Testis (tissue), 2 donors: ENCODE measurements around the gene VEGFB.

Experiments
- POLR2A ChIP-seq: fragments of 450-650 bp; IDR thresholded peaks from one replicate; pipeline ENCODE4 v1.6.1; 2017; ENCODE audit warnings: antibody characterized with exemption, mild to moderate bottlenecking, moderate library complexity
- TF ChIP-seq, protein P1 (sequence below), 3 experiments: fragments of 450-650 bp in 2 of 3; fragments of 200-600 bp in 1 of 3; sonication (generic) in 1 of 3; IDR thresholded peaks; one replicate each; pipeline ENCODE4 v1.5.1; 2016 to 2019; ENCODE audit warnings: antibody characterized with exemption in 3 of 3, mild to moderate bottlenecking in 2 of 3, moderate library complexity in 1 of 3

DNA sequence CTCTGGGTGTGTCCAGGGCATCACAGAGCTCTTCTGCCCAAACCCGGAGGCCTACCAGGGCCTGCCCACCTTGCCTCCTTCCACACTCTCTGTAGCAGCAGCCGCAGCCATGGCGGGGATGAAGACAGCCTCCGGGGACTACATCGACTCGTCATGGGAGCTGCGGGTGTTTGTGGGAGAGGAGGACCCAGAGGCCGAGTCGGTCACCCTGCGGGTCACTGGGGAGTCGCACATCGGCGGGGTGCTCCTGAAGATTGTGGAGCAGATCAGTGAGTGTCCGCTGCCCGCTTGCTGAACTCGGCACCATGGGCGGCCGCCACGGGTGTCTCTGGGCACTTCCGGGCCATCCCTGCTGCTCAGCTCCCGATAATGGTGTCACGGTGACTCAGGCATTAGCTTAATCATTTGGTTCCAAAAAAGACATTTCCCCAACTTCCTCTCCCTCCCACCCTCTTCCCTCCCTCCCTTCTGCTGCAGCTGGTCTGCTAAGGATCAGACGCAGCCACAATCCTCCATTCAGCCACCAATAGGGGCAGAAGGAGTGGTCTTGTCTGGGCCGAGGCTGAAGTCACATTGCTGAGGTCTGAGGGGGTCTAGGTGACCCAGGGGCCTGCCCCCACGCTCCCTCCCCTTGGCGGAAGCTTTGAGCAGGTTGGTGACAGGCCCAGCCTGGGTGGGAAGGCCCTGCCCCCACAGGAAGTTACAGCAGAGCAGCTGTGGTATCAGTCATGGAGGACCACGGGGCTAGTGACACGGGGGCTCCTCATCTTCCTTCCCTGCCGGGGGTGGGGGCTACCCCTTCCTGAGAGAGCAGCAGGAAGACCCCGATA is 26.9 kb upstream of the VEGFB start:
- TF ChIP-seq POLR2A, result no peak
- TF ChIP-seq, protein P1, sequence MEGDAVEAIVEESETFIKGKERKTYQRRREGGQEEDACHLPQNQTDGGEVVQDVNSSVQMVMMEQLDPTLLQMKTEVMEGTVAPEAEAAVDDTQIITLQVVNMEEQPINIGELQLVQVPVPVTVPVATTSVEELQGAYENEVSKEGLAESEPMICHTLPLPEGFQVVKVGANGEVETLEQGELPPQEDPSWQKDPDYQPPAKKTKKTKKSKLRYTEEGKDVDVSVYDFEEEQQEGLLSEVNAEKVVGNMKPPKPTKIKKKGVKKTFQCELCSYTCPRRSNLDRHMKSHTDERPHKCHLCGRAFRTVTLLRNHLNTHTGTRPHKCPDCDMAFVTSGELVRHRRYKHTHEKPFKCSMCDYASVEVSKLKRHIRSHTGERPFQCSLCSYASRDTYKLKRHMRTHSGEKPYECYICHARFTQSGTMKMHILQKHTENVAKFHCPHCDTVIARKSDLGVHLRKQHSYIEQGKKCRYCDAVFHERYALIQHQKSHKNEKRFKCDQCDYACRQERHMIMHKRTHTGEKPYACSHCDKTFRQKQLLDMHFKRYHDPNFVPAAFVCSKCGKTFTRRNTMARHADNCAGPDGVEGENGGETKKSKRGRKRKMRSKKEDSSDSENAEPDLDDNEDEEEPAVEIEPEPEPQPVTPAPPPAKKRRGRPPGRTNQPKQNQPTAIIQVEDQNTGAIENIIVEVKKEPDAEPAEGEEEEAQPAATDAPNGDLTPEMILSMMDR (IDR thresholded peaks at IDR 0.05), result no peak
